Measurements from ENCODE around the gene MS4A3.

The MS4A3 gene

GRCh38 chr11:60095477-60096120 lies 39.1 kb downstream of the MS4A3 start:
- no peaks in the 10 kb centered on the region for H3K9me3 ChIP-seq (ENCODE audit: control insufficient read depth, insufficient read depth, low read length)
- no peaks in the 10 kb centered on the region for H3K36me3 ChIP-seq (ENCODE audit: control insufficient read depth, low read length)
- H3K4me2 ChIP-seq (ENCODE audit: low read length): no peak overlapping the region
- peaks cover 8% of the 10 kb centered on the region for H3K4me1 ChIP-seq (ENCODE audit: control insufficient read depth, low read length)
- no peaks in the 10 kb centered on the region for H3K79me2 ChIP-seq (ENCODE audit: control insufficient read depth, low read length)
- no peaks in the 10 kb centered on the region for H4K20me1 ChIP-seq (ENCODE audit: control insufficient read depth, insufficient read depth, low read depth, low read length)
- no peak overlapping the region for H3K4me3 ChIP-seq (ENCODE audit: low read length)
- no peaks in the 10 kb centered on the region for H3K9me2 ChIP-seq (replicated peaks; ENCODE audit: control insufficient read depth, low read length)
- H3F3A ChIP-seq (ENCODE audit: control insufficient read depth, insufficient read depth): no peaks in the 10 kb centered on the region
- no peak overlapping the region for H3K27ac ChIP-seq (ENCODE audit: low read depth, low read length)
- no peaks in the 10 kb centered on the region for H3K27me3 ChIP-seq (ENCODE audit: control insufficient read depth, low read length)
- TF ChIP-seq, protein P1, sequence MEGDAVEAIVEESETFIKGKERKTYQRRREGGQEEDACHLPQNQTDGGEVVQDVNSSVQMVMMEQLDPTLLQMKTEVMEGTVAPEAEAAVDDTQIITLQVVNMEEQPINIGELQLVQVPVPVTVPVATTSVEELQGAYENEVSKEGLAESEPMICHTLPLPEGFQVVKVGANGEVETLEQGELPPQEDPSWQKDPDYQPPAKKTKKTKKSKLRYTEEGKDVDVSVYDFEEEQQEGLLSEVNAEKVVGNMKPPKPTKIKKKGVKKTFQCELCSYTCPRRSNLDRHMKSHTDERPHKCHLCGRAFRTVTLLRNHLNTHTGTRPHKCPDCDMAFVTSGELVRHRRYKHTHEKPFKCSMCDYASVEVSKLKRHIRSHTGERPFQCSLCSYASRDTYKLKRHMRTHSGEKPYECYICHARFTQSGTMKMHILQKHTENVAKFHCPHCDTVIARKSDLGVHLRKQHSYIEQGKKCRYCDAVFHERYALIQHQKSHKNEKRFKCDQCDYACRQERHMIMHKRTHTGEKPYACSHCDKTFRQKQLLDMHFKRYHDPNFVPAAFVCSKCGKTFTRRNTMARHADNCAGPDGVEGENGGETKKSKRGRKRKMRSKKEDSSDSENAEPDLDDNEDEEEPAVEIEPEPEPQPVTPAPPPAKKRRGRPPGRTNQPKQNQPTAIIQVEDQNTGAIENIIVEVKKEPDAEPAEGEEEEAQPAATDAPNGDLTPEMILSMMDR (IDR thresholded peaks at IDR 0.05; ENCODE audit: low read depth, low read length, poor library complexity, severe bottlenecking): no peak
- TF ChIP-seq EZH2phosphoT487 (IDR thresholded peaks at IDR 0.05; ENCODE audit: borderline replicate concordance, low read length): no peak

DNA sequence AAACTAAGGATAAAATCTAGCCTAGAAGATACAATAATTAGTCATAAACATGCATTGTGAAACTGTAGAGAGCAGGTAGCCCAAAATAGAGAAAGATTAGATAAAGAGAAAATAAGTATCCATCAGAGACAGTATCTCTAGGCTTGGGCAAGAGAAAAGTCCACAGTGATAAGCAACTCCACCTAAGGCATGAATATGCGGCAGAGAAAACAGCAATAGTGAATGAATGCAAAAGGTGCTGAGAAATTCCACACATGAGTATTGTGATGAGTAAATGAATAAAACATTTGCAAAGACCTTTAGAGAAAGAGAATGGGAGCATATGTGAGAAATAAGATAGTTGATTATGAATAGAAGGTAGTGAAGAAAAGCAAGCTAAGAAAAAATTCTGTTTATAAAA lies 40.7 kb downstream of the MS4A3 start:
- Histone ChIP-seq H3K27ac (ENCODE audit: low read depth, low read length) (no peak overlapping the region), H3K36me3 (ENCODE audit: control insufficient read depth, low read length) (no peaks in the 10 kb centered on the region), H3K4me3 (ENCODE audit: low read length) (no peak overlapping the region), H3K79me2 (ENCODE audit: control insufficient read depth, low read length) (no peaks in the 10 kb centered on the region), H3K4me2 (ENCODE audit: low read length) (no peak overlapping the region), H4K20me1 (ENCODE audit: control insufficient read depth, insufficient read depth, low read depth, low read length) (no peaks in the 10 kb centered on the region), H3K9me2 (replicated peaks; ENCODE audit: control insufficient read depth, low read length) (no peaks in the 10 kb centered on the region), H3F3A (ENCODE audit: control insufficient read depth, insufficient read depth) (no peaks in the 10 kb centered on the region), H3K4me1 (ENCODE audit: control insufficient read depth, low read length) (peaks cover 8% of the 10 kb centered on the region), H3K9me3 (ENCODE audit: control insufficient read depth, insufficient read depth, low read length) (no peaks in the 10 kb centered on the region), H3K27me3 (ENCODE audit: control insufficient read depth, low read length) (no peaks in the 10 kb centered on the region)
- TF ChIP-seq, protein P1 (IDR thresholded peaks at IDR 0.05; ENCODE audit: low read depth, low read length, poor library complexity, severe bottlenecking): no peak
- TF ChIP-seq EZH2phosphoT487 (IDR thresholded peaks at IDR 0.05; ENCODE audit: borderline replicate concordance, low read length): no peak

GRCh38 chr11:60098508-60098907 lies 42.0 kb downstream of the MS4A3 start:
- Histone ChIP-seq H3K36me3 (ENCODE audit: control insufficient read depth, low read length) (no peaks in the 10 kb centered on the region), H3K9me2 (replicated peaks; ENCODE audit: control insufficient read depth, low read length) (no peaks in the 10 kb centered on the region), H3K27ac (ENCODE audit: low read depth, low read length) (no peak overlapping the region), H3K4me2 (ENCODE audit: low read length) (no peak overlapping the region), H3K9me3 (ENCODE audit: control insufficient read depth, insufficient read depth, low read length) (no peaks in the 10 kb centered on the region), H3K27me3 (ENCODE audit: control insufficient read depth, low read length) (no peaks in the 10 kb centered on the region), H3F3A (ENCODE audit: control insufficient read depth, insufficient read depth) (no peaks in the 10 kb centered on the region), H3K4me3 (ENCODE audit: low read length) (no peak overlapping the region), H4K20me1 (ENCODE audit: control insufficient read depth, insufficient read depth, low read depth, low read length) (no peaks in the 10 kb centered on the region), H3K79me2 (ENCODE audit: control insufficient read depth, low read length) (no peaks in the 10 kb centered on the region), H3K4me1 (ENCODE audit: control insufficient read depth, low read length) (peaks cover 8% of the 10 kb centered on the region)
- no peak for TF ChIP-seq EZH2phosphoT487 (IDR thresholded peaks at IDR 0.05; ENCODE audit: borderline replicate concordance, low read length)
- TF ChIP-seq, protein P1 (IDR thresholded peaks at IDR 0.05; ENCODE audit: low read depth, low read length, poor library complexity, severe bottlenecking): no peak
